ELF-1 (cell line): Measurements from ENCODE around the gene CAPN13.

ENCODE experiments used
- DNase-seq: peaks from one replicate; pipeline ENCODE4 v3.0.0-alpha.2; 2016; ENCODE audit warnings: low read depth, low spot score

Gene CAPN13

GRCh38 chr2:30807249-30807648, at the start of gene CAPN13:
TSS of gene CAPN13 (minus strand) at chr2:30807446. CDS start at chr2:30787325, 20,121 bp downstream.
- peak; percentile 91 for DNase-seq

GRCh38 chr2:30847841-30848240, 40.6 kb upstream of the CAPN13 start:
- DNase-seq = no peak

GRCh38 chr2:30847329-30847728, 40.1 kb upstream of the CAPN13 start:
- no peak for DNase-seq

GRCh38 chr2:30828586-30828985, 21.3 kb upstream of the CAPN13 start:
- no peak for DNase-seq

- no peak for DNase-seq
Observed at GRCh38 chr2:30826916-30827315, 19.7 kb upstream of the CAPN13 start.

- no peak for DNase-seq
Observed at GRCh38 chr2:30826481-30826880, 19.2 kb upstream of the CAPN13 start.

GRCh38 chr2:30823452-30823851, 16.2 kb upstream of the CAPN13 start:
- no peak for DNase-seq

GRCh38 chr2:30821960-30822359, 14.7 kb upstream of the CAPN13 start:
- DNase-seq = no peak

- no peak for DNase-seq
Observed at GRCh38 chr2:30820381-30821055, 13.3 kb upstream of the CAPN13 start.

GRCh38 chr2:30809938-30810337, 2.7 kb upstream of the CAPN13 start:
- no peak for DNase-seq

GRCh38 chr2:30808695-30809094, 1.4 kb upstream of the CAPN13 start:
- no peak for DNase-seq

- DNase-seq = no peak
Observed at GRCh38 chr2:30803281-30803680, 4.0 kb downstream of the CAPN13 start.

- DNase-seq = no peak
Observed at GRCh38 chr2:30802611-30803010, 4.6 kb downstream of the CAPN13 start.

- no peak for DNase-seq
Observed at GRCh38 chr2:30801821-30802455, 5.3 kb downstream of the CAPN13 start.

GRCh38 chr2:30800159-30800558, 7.1 kb downstream of the CAPN13 start:
- DNase-seq = no peak

GRCh38 chr2:30799366-30799765, 7.9 kb downstream of the CAPN13 start:
- no peak for DNase-seq

- peak; percentile 64 for DNase-seq
Observed at GRCh38 chr2:30798536-30798991, 8.7 kb downstream of the CAPN13 start.

GRCh38 chr2:30797381-30798015, 9.7 kb downstream of the CAPN13 start:
- no peak for DNase-seq

- no peak for DNase-seq
Observed at GRCh38 chr2:30796699-30797098, 10.5 kb downstream of the CAPN13 start.

- no peak for DNase-seq
Observed at GRCh38 chr2:30792521-30792920, 14.7 kb downstream of the CAPN13 start.

- no peak for DNase-seq
Observed at GRCh38 chr2:30790879-30791278, 16.4 kb downstream of the CAPN13 start.

GRCh38 chr2:30789670-30790210, 17.5 kb downstream of the CAPN13 start:
- peak; percentile 54 for DNase-seq
